Neuronal stem cell (in vitro differentiated cells): Measurements from ENCODE around the gene DROSHA.

Experiments used
- DNase-seq: peaks from one replicate; pipeline ENCODE4 v3.0.0-alpha.2; 2013; ENCODE audit warnings: low spot score
- H2AFZ ChIP-seq: one replicate; pipeline ENCODE4 v1.6.1; 2013; ENCODE audit warnings: mild to moderate bottlenecking, low read length, inconsistent platforms
- H2AK5ac ChIP-seq: 2 replicates; pipeline ENCODE4 v1.6.1; 2013; ENCODE audit warnings: low read depth, mild to moderate bottlenecking, inconsistent platforms, low read length, moderate library complexity, mixed read lengths
- H2BK120ac ChIP-seq: 2 replicates; pipeline ENCODE4 v1.6.1; 2013; ENCODE audit warnings: low read depth, mild to moderate bottlenecking, inconsistent platforms, low read length, moderate library complexity, mixed read lengths
- H2BK12ac ChIP-seq: one replicate; pipeline ENCODE4 v1.6.1; 2013; ENCODE audit warnings: low read length, inconsistent platforms
- H2BK15ac ChIP-seq: 2 replicates; pipeline ENCODE4 v1.6.1; 2013; ENCODE audit warnings: mild to moderate bottlenecking, low read length, inconsistent platforms, mixed read lengths
- H2BK5ac ChIP-seq: one replicate; pipeline ENCODE4 v1.6.1; 2013; ENCODE audit warnings: inconsistent platforms, mild to moderate bottlenecking, low read length, moderate library complexity
- H3K14ac ChIP-seq: one replicate; pipeline ENCODE4 v1.6.1; 2013; ENCODE audit warnings: low read length, inconsistent platforms
- H3K18ac ChIP-seq: 2 replicates; pipeline ENCODE4 v1.6.1; 2013; ENCODE audit warnings: low read length, inconsistent platforms
- H3K23ac ChIP-seq: 2 replicates; pipeline ENCODE4 v1.6.1; 2013; ENCODE audit warnings: low read depth, mild to moderate bottlenecking, mixed read lengths, low read length, inconsistent platforms; ENCODE audit not compliant: poor library complexity
- H3K27ac ChIP-seq: replicated peaks from 3 replicates; pipeline ENCODE4 v1.5.1; 2013; ENCODE audit warnings: low read length, inconsistent platforms
- H3K27me3 ChIP-seq, 3 experiments: 2 replicates each; pipeline ENCODE4 v1.6.1; 2013; ENCODE audit warnings: low read length in 3 of 3, mild to moderate bottlenecking in 2 of 3, inconsistent platforms in 1 of 3, low read depth in 1 of 3, mixed read lengths in 1 of 3, moderate library complexity in 1 of 3; ENCODE audit not compliant: control insufficient read depth in 3 of 3, insufficient read depth in 3 of 3
- H3K36me3 ChIP-seq, 2 donors: replicated peaks in 1 of 2; 2 replicates each; pipeline ENCODE4 v1.6.1; 2013; ENCODE audit warnings: low read length in 2 of 2; ENCODE audit not compliant: control insufficient read depth in 2 of 2, insufficient read depth in 2 of 2
- H3K4ac ChIP-seq: 2 replicates; pipeline ENCODE4 v1.6.1; 2013; ENCODE audit warnings: inconsistent platforms, mild to moderate bottlenecking, low read length, moderate library complexity
- H3K4me1 ChIP-seq, 2 donors: 1 replicate in 1 of 2; 2 replicates in 1 of 2; pipeline ENCODE4 v1.6.1; 2013; ENCODE audit warnings: low read length in 2 of 2, low read depth in 1 of 2; ENCODE audit not compliant: control insufficient read depth in 2 of 2, insufficient read depth in 1 of 2
- H3K4me2 ChIP-seq: one replicate; pipeline ENCODE4 v1.6.1; 2013; ENCODE audit warnings: mild to moderate bottlenecking, low read length, inconsistent platforms; ENCODE audit not compliant: insufficient read depth, poor library complexity, severe bottlenecking
- H3K4me3 ChIP-seq, 2 donors: 2 replicates each; pipeline ENCODE4 v1.5.1; 2013; ENCODE audit warnings: low read length in 2 of 2, mild to moderate bottlenecking in 2 of 2, inconsistent platforms in 1 of 2, moderate library complexity in 1 of 2
- H3K79me1 ChIP-seq: one replicate; pipeline ENCODE4 v1.6.1; 2013; ENCODE audit warnings: low read depth, mild to moderate bottlenecking, inconsistent platforms, low read length, moderate library complexity
- H3K9ac ChIP-seq: one replicate; pipeline ENCODE4 v1.6.1; 2013; ENCODE audit warnings: mild to moderate bottlenecking, low read depth, low read length, inconsistent platforms; ENCODE audit not compliant: poor library complexity
- H3K9me3 ChIP-seq, 2 donors: replicated peaks in 1 of 2; 2 replicates each; pipeline versions ENCODE3 to v1.6.1; 2013; ENCODE audit warnings: low read length in 2 of 2, mild to moderate bottlenecking in 2 of 2, inconsistent platforms in 1 of 2, low read depth in 1 of 2, mixed read lengths in 1 of 2, moderate library complexity in 1 of 2; ENCODE audit not compliant: control insufficient read depth in 2 of 2, insufficient read depth in 1 of 2
- H4K8ac ChIP-seq: one replicate; pipeline ENCODE4 v1.6.1; 2013; ENCODE audit warnings: low read depth, mild to moderate bottlenecking, inconsistent platforms, low read length, moderate library complexity
- H4K91ac ChIP-seq: one replicate; pipeline ENCODE4 v1.6.1; 2013; ENCODE audit warnings: low read length, low read depth, mild to moderate bottlenecking, inconsistent platforms; ENCODE audit not compliant: poor library complexity
- WGBS, 2 donors: extraction: QIAGEN DNeasy Blood & Tissue Kit; methylation state at CpG; one replicate each; pipeline ENCODE4 v1.1.7; 2013; ENCODE audit warnings: missing lambda C conversion rate in 2 of 2, mixed read lengths in 1 of 2; ENCODE audit not compliant: insufficient read length in 2 of 2, insufficient replicate concordance in 1 of 2; ENCODE audit errors: extremely low coverage in 2 of 2; 5-methylcytosine and 5-hydroxymethylcytosine counted together

The DROSHA gene

DNA sequence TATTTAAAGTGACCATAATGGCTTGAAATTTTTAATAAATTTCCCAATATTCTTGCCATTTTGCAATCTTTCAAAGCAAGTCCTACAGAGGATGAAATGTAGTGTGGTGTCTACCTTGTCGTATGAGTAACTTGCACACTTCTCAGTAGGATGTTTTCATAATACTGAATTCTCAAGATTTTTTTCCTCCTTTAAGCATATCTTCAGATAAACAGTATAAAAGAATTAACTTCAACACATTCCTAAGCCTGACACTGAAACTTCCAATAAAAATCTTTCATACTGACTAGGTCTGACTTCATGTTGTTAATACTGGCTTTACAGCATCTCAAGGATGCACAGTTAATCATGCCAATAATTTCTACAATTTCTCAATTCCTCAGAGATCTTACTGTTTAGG is 62.0 kb downstream of the DROSHA start:
- H2BK5ac ChIP-seq = no peak overlapping the region
- peaks cover 11 to 80% of the 10 kb centered on the region in 2 donors for H3K36me3 ChIP-seq
- WGBS, 2 donors = no CpG with 5 or more reads among the region's 1 CpG

DNA sequence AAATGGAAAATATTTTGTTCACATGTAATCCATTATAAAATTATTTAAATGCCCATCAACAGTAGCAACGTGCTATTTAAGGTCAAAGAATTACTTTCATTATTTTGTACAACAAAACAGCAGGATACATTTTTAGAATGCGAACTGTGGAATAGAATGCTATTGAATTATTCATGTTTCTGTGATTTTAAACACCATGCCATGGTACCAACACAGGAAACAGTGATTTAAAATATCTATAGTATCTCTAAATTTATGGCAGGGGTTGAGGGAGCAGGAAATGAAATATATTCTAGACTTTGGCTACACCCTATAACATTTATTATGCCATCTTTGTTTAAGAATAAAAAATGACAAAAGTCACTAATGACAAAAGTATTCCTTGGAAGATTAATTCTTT is 62.4 kb downstream of the DROSHA start:
- no CpG with 5 or more reads among the region's 2 CpGs for WGBS, 2 donors
- Histone ChIP-seq H2AFZ (no peak overlapping the region), H3K79me1 (no peaks in the 10 kb centered on the region), H3K4me1 (peaks cover 0 to 4% of the 10 kb centered on the region in 2 donors), H2BK5ac (no peak overlapping the region), H3K14ac (no peak overlapping the region), H3K9me3 (peaks cover 0 to 14% of the 10 kb centered on the region in 2 donors), H2BK15ac (no peak overlapping the region), H4K91ac (no peak overlapping the region), H3K36me3 (peaks cover 12 to 80% of the 10 kb centered on the region in 2 donors), H3K4ac (no peak overlapping the region), H3K23ac (no peak overlapping the region), H3K18ac (no peak overlapping the region), H3K4me2 (no peak overlapping the region), H2BK120ac (no peak overlapping the region), H2BK12ac (no peak overlapping the region), H3K27me3 (no peaks in the 10 kb centered on the region), H2AK5ac (no peak overlapping the region), H4K8ac (no peak overlapping the region), H3K4me3 (no peak overlapping the region), H3K27ac (no peak overlapping the region), H3K9ac (no peak overlapping the region)
- DNase-seq = no peak

More for the DNA sequence above, 62.0 kb downstream of the DROSHA start:
- Histone ChIP-seq H2AK5ac (no peak overlapping the region), H2BK120ac (no peak overlapping the region), H3K18ac (no peak overlapping the region), H3K4me1 (peaks cover 0 to 4% of the 10 kb centered on the region in 2 donors), H3K4me3 (no peak overlapping the region), H3K23ac (no peak overlapping the region), H2BK15ac (no peak overlapping the region), H3K27me3 (no peaks in the 10 kb centered on the region), H3K79me1 (no peaks in the 10 kb centered on the region), H4K8ac (no peak overlapping the region), H2AFZ (no peak overlapping the region), H3K4ac (no peak overlapping the region), H3K14ac (no peak overlapping the region), H3K9ac (no peak overlapping the region), H3K9me3 (peaks cover 0 to 14% of the 10 kb centered on the region in 2 donors), H2BK12ac (no peak overlapping the region), H4K91ac (no peak overlapping the region), H3K27ac (no peak overlapping the region), H3K4me2 (no peak overlapping the region)
- DNase-seq = no peak

DNA sequence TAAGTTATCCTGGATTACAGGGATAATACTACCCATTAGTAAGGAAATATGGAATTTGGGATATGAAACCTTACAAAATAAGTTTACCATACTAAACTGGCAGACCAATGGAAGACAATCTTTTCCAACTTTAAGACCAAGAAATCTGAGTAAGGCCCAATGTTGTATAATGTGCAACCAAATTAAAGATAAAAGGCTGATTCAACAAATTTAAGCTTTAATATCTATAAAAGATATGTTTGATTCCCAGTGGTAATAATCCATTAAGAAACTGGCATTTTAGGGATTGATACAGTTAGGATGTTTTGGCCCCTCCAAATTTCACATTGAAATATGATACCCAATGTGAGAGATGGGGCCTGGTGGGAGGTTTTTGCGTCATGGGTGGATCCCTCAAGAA is 66.6 kb downstream of the DROSHA start:
- Histone ChIP-seq H3K9ac (no peak overlapping the region), H3K27me3 (no peaks in the 10 kb centered on the region), H4K8ac (no peak overlapping the region), H3K36me3 (peaks cover 16 to 93% of the 10 kb centered on the region in 2 donors), H2AFZ (no peak overlapping the region), H3K18ac (no peak overlapping the region), H3K23ac (no peak overlapping the region), H3K27ac (no peak overlapping the region), H4K91ac (no peak overlapping the region), H2BK15ac (no peak overlapping the region), H2BK5ac (no peak overlapping the region), H2AK5ac (no peak overlapping the region), H3K79me1 (no peaks in the 10 kb centered on the region), H2BK120ac (no peak overlapping the region), H3K4ac (no peak overlapping the region), H3K4me2 (no peak overlapping the region), H3K9me3 (peaks cover 0 to 31% of the 10 kb centered on the region in 2 donors), H3K14ac (no peak overlapping the region), H2BK12ac (no peak overlapping the region), H3K4me3 (no peak overlapping the region), H3K4me1 (peaks cover 0 to 4% of the 10 kb centered on the region in 2 donors)
- no CpG with 5 or more reads among the region's 1 CpG for WGBS, 2 donors
- DNase-seq = no peak

DNA sequence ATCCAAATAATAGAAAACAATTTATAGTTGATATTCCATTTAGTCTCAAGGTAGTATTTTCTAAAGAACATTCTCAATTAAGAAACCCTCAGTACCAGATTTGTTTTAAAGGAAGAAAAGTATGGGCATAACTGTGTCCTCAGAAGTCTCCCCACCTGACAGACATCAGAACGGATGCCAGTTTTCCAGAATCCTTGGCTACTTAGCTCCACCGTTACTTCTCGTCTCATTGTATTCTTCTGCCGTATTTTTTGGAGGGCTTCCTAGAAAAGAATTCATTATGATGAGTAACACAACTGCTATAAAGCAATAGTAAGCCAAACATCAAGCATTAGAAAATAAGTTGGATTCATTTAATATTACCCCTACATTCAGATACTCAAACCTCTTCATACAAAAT is 67.8 kb downstream of the DROSHA start:
- no peak overlapping the region for H3K4me2 ChIP-seq
- H3K18ac ChIP-seq = no peak overlapping the region
- no peak for DNase-seq
- H3K27ac ChIP-seq = no peak overlapping the region
- no peak overlapping the region for H3K9ac ChIP-seq
- H3K4me3 ChIP-seq = no peak overlapping the region
- no peak overlapping the region for H2BK12ac ChIP-seq
- no peak overlapping the region for H2AFZ ChIP-seq
- H3K79me1 ChIP-seq = no peaks in the 10 kb centered on the region
- H3K36me3 ChIP-seq = peaks cover 18 to 97% of the 10 kb centered on the region in 2 donors
- no peak overlapping the region for H3K4ac ChIP-seq
- no peak overlapping the region for H3K14ac ChIP-seq
- no peaks in the 10 kb centered on the region for H3K4me1 ChIP-seq
- no peak overlapping the region for H4K8ac ChIP-seq
- no peak overlapping the region for H4K91ac ChIP-seq
- no peak overlapping the region for H2AK5ac ChIP-seq
- peaks cover 0 to 31% of the 10 kb centered on the region in 2 donors for H3K9me3 ChIP-seq
- no peak overlapping the region for H2BK5ac ChIP-seq
- H3K27me3 ChIP-seq = no peaks in the 10 kb centered on the region
- H2BK120ac ChIP-seq = no peak overlapping the region
- WGBS, 2 donors = no CpG with 5 or more reads among the region's 4 CpGs
- H2BK15ac ChIP-seq = no peak overlapping the region
- H3K23ac ChIP-seq = no peak overlapping the region
